Subcutaneous abdominal adipose tissue (tissue), 5 donors: ENCODE results near the gene HSDL2.

Source experiments
- H3K27ac ChIP-seq: one replicate; pipeline ENCODE4 v1.7.0; 2013; ENCODE audit warnings: low read depth, mild to moderate bottlenecking, inconsistent platforms, low read length, moderate library complexity
- H3K27me3 ChIP-seq, 5 donors: one replicate each; pipeline ENCODE4 v1.7.0; 2013; ENCODE audit warnings: low read length in 5 of 5, inconsistent platforms in 1 of 5; ENCODE audit not compliant: control insufficient read depth in 5 of 5, insufficient read depth in 4 of 5
- H3K36me3 ChIP-seq, 5 donors: one replicate each; pipeline ENCODE4 v1.7.0; 2013; ENCODE audit warnings: low read length in 5 of 5; ENCODE audit not compliant: control insufficient read depth in 5 of 5, insufficient read depth in 5 of 5
- H3K4me1 ChIP-seq, 5 donors: one replicate each; pipeline ENCODE4 v1.7.0; 2013; ENCODE audit warnings: low read length in 5 of 5, mild to moderate bottlenecking in 3 of 5, moderate library complexity in 1 of 5; ENCODE audit not compliant: control insufficient read depth in 5 of 5, insufficient read depth in 5 of 5
- H3K4me3 ChIP-seq, 5 donors: one replicate each; pipeline ENCODE4 v1.7.0; 2013; ENCODE audit warnings: low read length in 5 of 5, low read depth in 1 of 5
- H3K9ac ChIP-seq, 5 donors: one replicate each; pipeline ENCODE4 v1.7.0; 2013; ENCODE audit warnings: low read length in 5 of 5, mild to moderate bottlenecking in 4 of 5, moderate library complexity in 3 of 5
- H3K9me3 ChIP-seq, 5 donors: one replicate each; pipeline ENCODE4 v1.7.0; 2013; ENCODE audit warnings: low read length in 5 of 5; ENCODE audit not compliant: control insufficient read depth in 5 of 5
- donor health status: healthy.
- donor health status: healthy.
- donor health status: healthy.
- donor health status: healthy.
- donor health status: healthy.

HSDL2 gene

DNA sequence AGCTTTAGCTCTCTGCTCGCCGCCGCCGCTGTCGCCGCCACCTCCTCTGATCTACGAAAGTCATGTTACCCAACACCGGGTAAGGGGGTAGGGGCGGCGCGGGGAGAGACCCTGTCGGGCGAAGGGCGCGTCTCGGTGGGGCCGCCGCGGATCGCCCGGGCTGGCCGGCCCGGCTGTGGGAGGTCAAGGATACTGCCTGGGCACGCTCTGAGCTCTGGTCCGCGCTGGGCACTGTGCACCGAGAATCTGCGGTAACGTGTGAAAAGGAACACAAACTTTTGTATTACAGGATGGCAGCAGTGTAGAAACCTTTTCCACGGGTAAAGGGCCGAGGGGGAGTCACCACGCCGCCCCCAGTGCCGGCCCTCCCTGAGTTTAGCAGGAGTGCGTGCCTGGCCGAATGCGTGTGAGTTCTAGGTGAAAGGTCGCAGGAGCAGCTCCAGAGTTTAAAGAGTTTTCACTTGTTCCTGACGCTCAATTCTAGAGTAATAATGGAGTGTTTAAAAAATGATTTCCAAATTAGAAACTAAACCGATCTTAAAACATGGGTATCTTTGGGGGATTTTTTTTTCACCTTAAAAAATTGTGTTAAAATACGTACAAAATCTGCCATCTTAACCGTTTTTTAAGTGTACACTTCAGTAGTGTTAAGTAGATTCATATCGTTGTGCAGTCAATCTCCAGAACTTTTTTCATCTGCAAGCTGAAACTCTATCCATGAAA lies at the start of gene HSDL2:
Gene HSDL2, plus strand, starts transcription at position 7 of the 723 bp plus-strand sequence. Its CDS starts 56 bp downstream, at position 63.
- H3K27me3 ChIP-seq, result no peaks in the 10 kb centered on the region
- H3K36me3 ChIP-seq, result no peaks in the 10 kb centered on the region
- no peaks in the 10 kb centered on the region for H3K9me3 ChIP-seq
- peak within 1 kb of the TSS; percentile 99 for H3K27ac ChIP-seq
- H3K9ac ChIP-seq, result peak within 1 kb of the TSS; percentile 79 to 97 (median 94)
- H3K4me3 ChIP-seq, result peak within 1 kb of the TSS; percentile 77 to 97 (median 91)
- peaks cover 0 to 66% (median 60%) of the 10 kb centered on the region in 5 donors for H3K4me1 ChIP-seq

DNA sequence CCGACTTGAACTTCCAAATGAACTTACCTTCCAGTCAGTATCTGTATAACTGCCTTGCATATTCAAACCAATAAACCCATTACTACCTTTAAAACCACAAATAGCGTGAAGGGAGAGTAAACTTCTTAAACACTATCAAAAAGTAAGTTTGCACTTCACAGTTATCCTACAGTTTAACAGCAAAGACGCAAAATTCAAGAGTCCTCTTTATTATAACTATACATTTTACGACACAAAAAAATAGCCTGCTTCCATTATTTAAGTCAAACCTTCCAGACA lies 48.3 kb upstream of the HSDL2 start:
- peak overlapping the region in 3 of 5 donors; percentile 3 to 31 (median 25) for H3K4me3 ChIP-seq
- H3K9me3 ChIP-seq, result no peaks in the 10 kb centered on the region
- no peak overlapping the region for H3K27ac ChIP-seq
- H3K4me1 ChIP-seq, result peaks cover 0 to 33% (median 27%) of the 10 kb centered on the region in 5 donors
- H3K27me3 ChIP-seq, result no peaks in the 10 kb centered on the region
- no peaks in the 10 kb centered on the region for H3K36me3 ChIP-seq
- no peak overlapping the region for H3K9ac ChIP-seq

DNA sequence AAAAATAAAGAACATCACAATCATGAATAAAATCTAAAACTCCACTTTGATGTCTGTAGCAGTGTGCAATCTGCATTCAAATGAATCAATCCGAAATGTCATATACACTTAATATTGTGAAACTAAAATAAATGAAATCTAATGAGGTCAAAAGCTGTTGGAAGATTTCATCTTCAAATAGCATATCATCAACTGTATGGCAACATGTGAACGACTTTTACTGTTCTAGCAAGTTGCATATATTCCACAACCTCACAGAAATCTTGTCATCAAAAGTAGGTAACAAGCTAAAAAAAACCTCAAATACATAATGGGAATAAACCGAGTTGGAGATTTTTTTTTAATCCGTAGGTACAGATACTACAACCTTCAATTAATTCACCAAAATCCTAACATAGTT lies 47.7 kb upstream of the HSDL2 start:
- peak overlapping the region; percentile 90 for H3K27ac ChIP-seq
- peak overlapping the region in 4 of 5 donors; percentile 79 to 88 (median 86) for H3K9ac ChIP-seq
- H3K9me3 ChIP-seq, result no peaks in the 10 kb centered on the region
- H3K4me1 ChIP-seq, result peaks cover 0 to 33% (median 27%) of the 10 kb centered on the region in 5 donors
- no peaks in the 10 kb centered on the region for H3K27me3 ChIP-seq
- peak overlapping the region; percentile 86 to 91 (median 87) for H3K4me3 ChIP-seq
- no peaks in the 10 kb centered on the region for H3K36me3 ChIP-seq

DNA sequence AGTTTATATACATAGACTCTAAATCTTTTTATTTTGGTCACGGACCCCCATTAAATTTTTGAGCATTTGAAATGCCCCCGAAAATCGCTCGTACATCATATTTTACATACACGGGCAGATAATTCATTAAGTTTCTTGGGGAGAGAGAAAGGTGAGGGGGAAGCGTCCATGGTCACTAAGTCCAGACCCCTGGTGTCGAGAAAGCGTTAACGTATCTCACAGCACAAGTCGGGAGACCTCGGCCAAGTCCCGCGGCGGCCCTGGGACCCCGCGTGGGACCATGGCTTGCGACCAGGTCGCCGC lies 47.3 kb upstream of the HSDL2 start:
- Histone ChIP-seq H3K9ac (peak overlapping the region; percentile 77 to 88 (median 85)), H3K4me1 (peaks cover 0 to 33% (median 27%) of the 10 kb centered on the region in 5 donors), H3K27me3 (no peaks in the 10 kb centered on the region), H3K27ac (peak overlapping the region; percentile 90), H3K36me3 (no peaks in the 10 kb centered on the region), H3K4me3 (peak overlapping the region; percentile 86 to 91 (median 87)), H3K9me3 (no peaks in the 10 kb centered on the region)

DNA sequence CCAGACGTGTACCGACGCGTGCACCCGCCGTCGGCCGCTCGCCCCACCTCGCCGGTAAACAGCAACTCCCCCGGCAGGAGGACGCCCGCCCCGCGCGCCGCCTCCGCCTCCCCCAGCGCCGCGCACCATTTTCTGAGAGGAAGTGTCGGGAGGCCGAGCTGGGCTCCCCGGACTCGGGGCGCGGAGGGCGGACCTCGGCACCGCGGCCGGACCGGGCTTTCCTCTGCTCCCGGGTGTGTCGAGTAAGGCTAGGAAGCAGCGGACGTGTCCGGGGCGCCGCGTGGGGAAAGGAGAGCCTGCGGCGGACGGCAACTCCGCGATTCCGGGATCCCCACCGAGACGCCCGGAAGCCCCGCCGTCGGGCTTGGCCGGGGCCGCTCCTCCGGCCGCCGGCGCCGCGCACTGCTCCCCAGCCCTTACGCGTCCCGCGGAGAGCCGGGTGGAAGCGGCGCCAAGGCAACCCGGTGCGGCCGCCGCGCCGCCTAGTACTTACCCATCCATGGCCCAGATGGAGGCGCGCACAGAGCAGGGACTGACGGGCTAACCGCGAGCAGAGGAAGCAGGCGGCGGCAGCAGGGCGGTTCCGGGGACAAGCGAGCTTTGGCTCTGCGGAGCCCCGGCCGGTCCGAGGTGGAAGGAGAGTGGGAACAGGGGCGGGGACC lies 46.8 kb upstream of the HSDL2 start, which contains the start of gene PTBP3:
Gene PTBP3, minus strand, starts transcription at position 643 of the 662 bp plus-strand sequence. CDS start 35,754 bp downstream, outside the sequence.
- Histone ChIP-seq H3K9me3 (no peaks in the 10 kb centered on the region), H3K4me3 (peak within 1 kb of the TSS; percentile 86 to 91 (median 87)), H3K27ac (peak within 1 kb of the TSS; percentile 90), H3K27me3 (no peaks in the 10 kb centered on the region), H3K9ac (peak within 1 kb of the TSS; percentile 77 to 88 (median 85)), H3K4me1 (peaks cover 0 to 33% (median 27%) of the 10 kb centered on the region in 5 donors), H3K36me3 (no peaks in the 10 kb centered on the region)

DNA sequence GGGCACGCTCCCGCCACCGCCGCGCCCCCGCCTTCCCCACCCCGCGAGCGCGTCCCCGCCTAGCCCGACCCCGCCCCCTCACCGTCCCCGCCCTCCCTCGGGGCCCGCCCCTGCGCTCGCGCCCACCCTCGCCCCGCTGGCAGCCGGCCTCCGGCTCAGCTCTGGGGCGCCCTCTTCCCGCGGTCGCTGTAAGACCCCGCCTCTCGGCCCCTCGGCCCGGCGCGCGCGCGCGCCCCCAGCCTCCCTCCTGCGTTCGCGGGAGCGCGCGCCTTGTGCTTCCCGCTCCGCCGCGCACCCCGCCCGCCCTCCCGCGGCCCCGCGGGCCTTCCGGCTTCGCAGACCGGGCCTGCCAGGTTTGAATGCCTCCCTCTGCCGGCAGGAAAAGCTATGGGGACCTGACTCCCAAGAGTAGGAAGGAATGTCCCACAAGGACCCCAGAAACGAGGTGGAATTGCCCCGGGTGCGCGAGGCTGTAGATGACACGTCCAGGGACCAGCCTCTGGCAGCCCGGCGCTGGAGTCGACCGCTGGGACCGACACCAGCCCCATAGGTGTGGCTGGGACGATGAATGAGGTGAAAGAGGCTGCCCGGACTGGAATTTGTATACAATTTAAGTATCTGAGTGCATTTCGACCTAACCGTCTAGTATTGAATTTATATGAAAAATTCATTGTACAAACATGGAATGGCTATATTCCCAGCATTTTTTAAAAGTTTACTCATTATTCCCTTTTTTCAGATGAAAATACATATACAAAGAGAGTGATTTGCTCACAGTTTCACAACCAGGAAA lies 46.1 kb upstream of the HSDL2 start:
- H3K9ac ChIP-seq, result peak overlapping the region; percentile 56 to 88 (median 83)

DNA sequence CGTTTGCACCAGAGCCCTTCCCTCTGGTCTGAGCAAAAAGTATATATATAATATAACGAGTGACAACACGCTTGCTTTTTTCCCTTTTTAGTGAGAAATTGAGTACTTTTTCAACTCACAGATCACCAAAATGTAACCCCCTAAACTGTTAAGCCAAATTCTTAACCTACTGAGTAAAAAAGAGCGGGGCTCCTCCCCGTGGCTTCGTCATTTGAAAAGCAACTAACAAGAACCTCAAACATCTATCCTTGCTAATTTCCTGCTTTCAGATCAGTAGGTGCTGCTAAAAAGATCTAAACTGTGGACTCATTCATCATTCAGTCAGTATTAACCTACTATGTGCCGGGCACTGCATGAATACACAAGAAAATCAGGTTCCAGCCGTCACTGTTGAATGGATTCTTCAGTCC lies 45.5 kb upstream of the HSDL2 start:
- no peaks in the 10 kb centered on the region for H3K36me3 ChIP-seq
- peak overlapping the region; percentile 56 to 87 (median 83) for H3K9ac ChIP-seq

More for the DNA sequence above, 46.1 kb upstream of the HSDL2 start:
- H3K4me3 ChIP-seq, result peak overlapping the region; percentile 72 to 91 (median 87)
- peak overlapping the region; percentile 90 for H3K27ac ChIP-seq
- H3K4me1 ChIP-seq, result peaks cover 0 to 29% (median 26%) of the 10 kb centered on the region in 5 donors
- no peaks in the 10 kb centered on the region for H3K36me3 ChIP-seq
- no peaks in the 10 kb centered on the region for H3K27me3 ChIP-seq
- no peaks in the 10 kb centered on the region for H3K9me3 ChIP-seq

DNA sequence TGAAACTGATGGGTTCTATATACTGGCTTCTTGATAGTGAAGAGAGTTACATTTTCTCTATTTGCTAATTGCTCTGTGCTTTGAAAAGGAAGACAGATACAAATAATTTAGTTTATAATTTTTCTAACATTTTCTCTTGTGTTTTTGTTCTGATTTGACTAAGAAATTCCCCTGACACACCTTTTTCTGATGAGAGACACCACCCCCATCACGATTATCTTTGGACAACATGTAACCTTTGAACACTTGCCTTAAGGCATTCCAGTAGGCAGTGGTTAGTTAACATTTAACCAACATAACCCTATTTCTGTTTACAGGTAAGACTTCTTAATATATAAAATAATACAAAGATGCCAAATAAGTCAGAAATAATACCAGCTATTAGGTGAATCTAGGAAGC lies 42.4 kb upstream of the HSDL2 start:
- no peaks in the 10 kb centered on the region for H3K27me3 ChIP-seq
- H3K4me3 ChIP-seq, result no peak overlapping the region
- no peaks in the 10 kb centered on the region for H3K9me3 ChIP-seq
- no peak overlapping the region for H3K27ac ChIP-seq
- peaks cover 0 to 10% (median 8%) of the 10 kb centered on the region in 5 donors for H3K4me1 ChIP-seq
- H3K9ac ChIP-seq, result no peak overlapping the region
- H3K36me3 ChIP-seq, result no peaks in the 10 kb centered on the region

More for the DNA sequence above, 45.5 kb upstream of the HSDL2 start:
- Histone ChIP-seq H3K27ac (peak overlapping the region; percentile 68), H3K9me3 (no peaks in the 10 kb centered on the region), H3K4me1 (peaks cover 0 to 29% (median 26%) of the 10 kb centered on the region in 5 donors), H3K4me3 (peak overlapping the region; percentile 72 to 86 (median 76)), H3K27me3 (no peaks in the 10 kb centered on the region)

DNA sequence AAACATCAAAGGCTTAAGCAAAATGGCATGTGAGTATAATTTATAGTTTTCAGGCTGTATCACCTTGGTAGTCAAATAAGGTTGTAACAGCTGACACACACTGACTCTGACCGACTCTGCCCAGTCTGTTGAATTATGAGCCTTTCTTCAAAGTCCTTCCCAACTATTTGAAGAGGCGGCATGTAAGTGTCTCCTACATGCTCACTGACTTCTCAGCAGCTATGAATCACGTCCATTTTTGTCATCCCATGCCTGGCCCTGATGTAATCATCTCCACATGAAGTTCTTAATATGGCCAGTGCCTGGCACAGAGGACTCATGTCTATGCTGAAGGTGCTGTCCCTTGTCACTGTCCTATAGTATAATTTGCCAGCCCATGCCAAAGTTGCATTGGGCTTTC lies 41.3 kb upstream of the HSDL2 start:
- peaks cover 0 to 9% (median 7%) of the 10 kb centered on the region in 5 donors for H3K4me1 ChIP-seq
- H3K36me3 ChIP-seq, result no peaks in the 10 kb centered on the region
- H3K9ac ChIP-seq, result no peak overlapping the region
- H3K27ac ChIP-seq, result no peak overlapping the region
- H3K9me3 ChIP-seq, result no peaks in the 10 kb centered on the region
- no peak overlapping the region for H3K4me3 ChIP-seq
- H3K27me3 ChIP-seq, result no peaks in the 10 kb centered on the region
